Retinal pigment epithelial cell (primary cell): ENCODE results near the gene ATP9B.

Experiments
- DNase-seq: peaks from one replicate; pipeline ENCODE4 v3.0.0-alpha.2; 2010; ENCODE audit warnings: low read depth
- H3K4me3 ChIP-seq: 2 replicates; pipeline ENCODE4 v1.5.1; 2011; ENCODE audit warnings: mild to moderate bottlenecking, low read length, control low read depth, moderate library complexity
- TF ChIP-seq, protein P1 (sequence below): conservative IDR thresholded peaks from 2 replicates; pipeline ENCODE4 v1.5.1; 2011; ENCODE audit warnings: low read depth, low read length, control low read depth, inconsistent platforms

The ATP9B gene

GRCh38 chr18:79068937-79069716 is at the start of gene ATP9B:
Gene ATP9B (plus strand): TSS chr18:79069394. CDS start chr18:79069411, 17 bp downstream.
- TF ChIP-seq, protein P1, sequence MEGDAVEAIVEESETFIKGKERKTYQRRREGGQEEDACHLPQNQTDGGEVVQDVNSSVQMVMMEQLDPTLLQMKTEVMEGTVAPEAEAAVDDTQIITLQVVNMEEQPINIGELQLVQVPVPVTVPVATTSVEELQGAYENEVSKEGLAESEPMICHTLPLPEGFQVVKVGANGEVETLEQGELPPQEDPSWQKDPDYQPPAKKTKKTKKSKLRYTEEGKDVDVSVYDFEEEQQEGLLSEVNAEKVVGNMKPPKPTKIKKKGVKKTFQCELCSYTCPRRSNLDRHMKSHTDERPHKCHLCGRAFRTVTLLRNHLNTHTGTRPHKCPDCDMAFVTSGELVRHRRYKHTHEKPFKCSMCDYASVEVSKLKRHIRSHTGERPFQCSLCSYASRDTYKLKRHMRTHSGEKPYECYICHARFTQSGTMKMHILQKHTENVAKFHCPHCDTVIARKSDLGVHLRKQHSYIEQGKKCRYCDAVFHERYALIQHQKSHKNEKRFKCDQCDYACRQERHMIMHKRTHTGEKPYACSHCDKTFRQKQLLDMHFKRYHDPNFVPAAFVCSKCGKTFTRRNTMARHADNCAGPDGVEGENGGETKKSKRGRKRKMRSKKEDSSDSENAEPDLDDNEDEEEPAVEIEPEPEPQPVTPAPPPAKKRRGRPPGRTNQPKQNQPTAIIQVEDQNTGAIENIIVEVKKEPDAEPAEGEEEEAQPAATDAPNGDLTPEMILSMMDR: no peak

GRCh38 chr18:79019881-79020280 is 49.3 kb upstream of the ATP9B start:
- H3K4me3 ChIP-seq: no peak overlapping the region
- no peak for DNase-seq
- TF ChIP-seq, protein P1: no peak

More at GRCh38 chr18:79068937-79069716, at the start of gene ATP9B:
- DNase-seq: peak; percentile 90
- H3K4me3 ChIP-seq: peak within 1 kb of the TSS; percentile 89

- DNase-seq: no peak
- H3K4me3 ChIP-seq: no peak overlapping the region
- TF ChIP-seq, protein P1: no peak
Observed at GRCh38 chr18:79022603-79023002, 46.6 kb upstream of the ATP9B start.

DNA sequence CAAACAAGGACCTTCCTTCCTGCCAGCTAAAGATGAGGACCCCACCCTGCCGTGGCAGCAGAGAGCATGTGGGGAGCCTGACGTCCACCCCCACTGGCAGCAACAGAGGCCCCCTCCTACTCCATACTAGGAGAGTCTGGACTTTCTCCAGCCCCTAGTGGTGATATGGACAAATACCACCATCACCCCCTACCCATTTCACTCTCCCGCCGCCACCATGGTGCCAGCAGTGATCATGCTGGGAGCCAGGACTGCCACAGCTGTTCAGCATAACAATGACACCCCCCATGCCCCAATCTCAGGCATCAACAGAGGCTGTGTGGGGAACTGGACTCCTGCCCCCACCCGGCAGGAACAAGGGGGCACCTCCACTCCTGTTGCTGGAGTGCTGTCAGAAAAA is 42.7 kb upstream of the ATP9B start:
- DNase-seq: no peak
- TF ChIP-seq, protein P1: no peak
- H3K4me3 ChIP-seq: no peak overlapping the region

DNA sequence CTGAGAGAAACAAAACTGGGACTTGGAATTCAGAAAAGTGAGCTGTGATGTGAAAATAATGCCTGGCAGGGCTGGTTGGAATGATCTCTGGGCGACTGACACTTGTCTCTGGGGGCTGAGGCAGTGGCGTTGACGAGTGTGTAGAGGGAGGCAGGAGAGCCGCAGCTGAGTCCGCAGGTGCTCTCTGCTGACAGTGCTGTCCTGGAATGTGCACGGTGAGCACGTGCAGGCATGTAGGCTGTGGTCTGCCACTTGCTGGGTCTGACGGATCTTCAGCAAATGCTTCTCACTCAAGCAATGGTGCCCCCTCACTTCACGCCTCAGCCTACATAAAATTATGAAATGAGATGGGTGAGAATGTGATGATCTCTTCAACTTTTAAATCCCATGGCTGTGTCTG is 38.5 kb upstream of the ATP9B start:
- DNase-seq: no peak
- TF ChIP-seq, protein P1: no peak

DNA sequence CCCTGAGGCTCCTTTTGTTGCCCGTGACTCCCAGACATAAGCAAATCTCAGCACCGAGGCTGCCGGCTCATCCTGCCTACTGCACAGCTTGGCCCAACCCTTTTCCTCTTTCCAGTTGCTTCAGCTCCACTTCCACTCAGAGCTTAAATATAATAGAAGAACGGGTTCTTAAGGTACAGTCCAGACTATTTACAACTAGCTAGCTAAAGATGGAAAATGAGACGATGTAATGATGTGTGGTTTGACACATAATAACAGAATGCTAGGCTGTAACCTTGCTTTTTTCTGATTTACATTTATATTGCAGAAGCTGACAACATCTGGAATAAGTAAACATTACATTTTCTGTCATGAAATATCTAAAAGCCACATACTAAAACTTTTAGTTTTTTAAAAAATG is 26.9 kb upstream of the ATP9B start:
- no peak overlapping the region for H3K4me3 ChIP-seq
- DNase-seq: no peak
- TF ChIP-seq, protein P1: no peak

More for the DNA sequence above, 38.5 kb upstream of the ATP9B start:
- H3K4me3 ChIP-seq: no peak overlapping the region

- no peak for DNase-seq
- TF ChIP-seq, protein P1: no peak
- H3K4me3 ChIP-seq: no peak overlapping the region
Observed at GRCh38 chr18:79043288-79043687, 25.9 kb upstream of the ATP9B start.
